GM12892 (cell line): ENCODE measurements around the gene WDR90.
"Not testable (repeated sequence)": the region's sequence is repeated elsewhere in the genome, so short reads cannot be mapped to it uniquely, and the experiment has no call there.

ENCODE experiments used
- DNase-seq: peaks from one replicate; pipeline ENCODE4 v3.0.0; 2011; ENCODE audit not compliant: insufficient read length
- FAIRE-seq: peaks from 2 replicates; lab custom pipeline; 2011; peaks lifted over from hg19 to GRCh38; lab: Jason Lieb, UNC
- POLR2A ChIP-seq: IDR thresholded peaks from 2 replicates; pipeline ENCODE4 v1.6.1; 2011; ENCODE audit warnings: low read depth, low read length, control low read depth
- POLR2AphosphoS5 ChIP-seq: IDR thresholded peaks from 2 replicates; pipeline ENCODE4 v1.6.1; 2011; ENCODE audit warnings: low read depth, low read length, control low read depth
- TAF1 ChIP-seq: IDR thresholded peaks from 2 replicates; pipeline ENCODE4 v1.6.1; 2011; ENCODE audit warnings: low read depth, mild to moderate bottlenecking, control low read depth, low read length, borderline replicate concordance

WDR90 gene

GRCh38 chr16:711548-712320 lies 62.6 kb downstream of the WDR90 start:
- TF ChIP-seq POLR2A (no peak), TAF1 (no peak), POLR2AphosphoS5 (no peak)
- DNase-seq: peak; percentile 98
- peak; percentile 90 for FAIRE-seq

DNA sequence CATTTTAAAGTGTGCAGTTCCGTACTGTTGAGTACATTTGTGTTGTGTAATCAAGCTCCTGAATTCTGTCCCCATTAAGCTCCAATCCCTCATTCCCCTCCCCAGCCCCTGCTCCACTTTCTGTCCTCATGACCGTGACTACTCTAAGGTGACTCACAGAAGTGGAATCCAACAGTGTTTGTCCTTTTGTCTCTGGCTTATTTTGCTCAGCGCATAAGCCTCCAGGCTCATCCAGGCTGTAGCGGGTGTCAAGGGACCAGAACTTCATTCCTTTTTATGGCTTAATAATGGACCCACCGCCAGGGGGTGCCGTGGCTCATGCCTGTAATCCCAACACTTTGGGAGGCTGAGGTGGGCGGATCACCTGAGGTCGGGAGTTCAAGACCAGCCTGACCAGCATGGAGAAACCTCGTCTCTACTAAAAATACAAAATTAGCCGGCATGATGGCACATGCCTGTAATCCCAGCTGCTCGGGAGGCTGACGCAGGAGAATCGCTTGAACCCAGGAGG lies 63.6 kb downstream of the WDR90 start:
- not testable (repeated sequence) for DNase-seq, FAIRE-seq

- no peak for DNase-seq
Measured at GRCh38 chr16:714079-714478, 64.9 kb downstream of the WDR90 start.

DNA sequence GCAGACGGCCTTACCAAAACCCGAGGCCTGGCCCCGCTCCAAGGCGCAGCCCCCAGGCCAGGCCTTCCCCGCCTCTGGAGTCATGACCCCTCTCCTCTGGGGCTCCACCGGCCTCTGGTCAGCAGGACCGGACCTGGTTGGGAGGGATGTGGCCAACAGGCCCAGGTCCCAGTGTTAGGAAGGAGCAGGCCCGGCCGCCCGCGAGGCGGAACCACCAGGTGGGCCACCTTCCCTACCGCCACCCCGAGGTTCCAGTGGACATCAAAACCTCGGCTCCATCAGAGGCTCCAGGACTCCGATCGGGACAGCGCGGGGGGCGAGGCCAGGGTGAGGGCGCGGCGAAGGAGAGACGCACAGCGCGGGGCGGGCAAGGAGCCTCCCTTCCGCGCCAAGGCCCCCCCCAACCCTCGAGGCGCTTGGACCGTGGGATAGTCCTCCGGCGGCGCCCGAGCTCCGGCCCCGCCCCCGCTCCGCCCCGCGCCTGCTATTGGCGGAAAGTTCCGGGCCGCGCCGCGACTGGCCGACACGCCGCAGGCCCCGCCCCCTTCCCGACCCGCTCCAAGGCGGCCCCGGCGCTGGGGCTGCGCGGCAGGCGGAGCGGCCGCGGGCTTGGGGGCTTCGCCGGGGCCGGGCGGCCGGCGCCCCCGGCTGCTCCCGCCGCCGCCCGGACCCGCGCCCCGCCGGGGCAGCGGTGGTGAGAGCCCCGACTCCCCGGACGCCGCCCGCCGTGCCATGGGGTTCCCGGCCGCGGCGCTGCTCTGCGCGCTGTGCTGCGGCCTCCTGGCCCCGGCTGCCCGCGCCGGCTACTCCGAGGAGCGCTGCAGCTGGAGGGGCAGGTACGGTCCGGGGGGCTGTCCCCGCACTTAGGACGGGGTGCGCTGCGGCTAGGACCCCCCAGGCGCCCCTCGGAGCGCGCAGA lies 65.7 kb downstream of the WDR90 start, which contains the start of gene METRN:
METRN (plus strand) TSS at position 561 of the 919 bp plus-strand sequence; CDS start at position 733, 172 bp downstream.
- TF ChIP-seq POLR2AphosphoS5: no peak
- no peak for TF ChIP-seq POLR2A
- no peak for TF ChIP-seq TAF1
- FAIRE-seq: peak; percentile 85
- peak; percentile 96 for DNase-seq

More at GRCh38 chr16:714079-714478, 64.9 kb downstream of the WDR90 start:
- FAIRE-seq: no peak
- no peak for TF ChIP-seq POLR2A
- TF ChIP-seq POLR2AphosphoS5: no peak
- TF ChIP-seq TAF1: no peak

DNA sequence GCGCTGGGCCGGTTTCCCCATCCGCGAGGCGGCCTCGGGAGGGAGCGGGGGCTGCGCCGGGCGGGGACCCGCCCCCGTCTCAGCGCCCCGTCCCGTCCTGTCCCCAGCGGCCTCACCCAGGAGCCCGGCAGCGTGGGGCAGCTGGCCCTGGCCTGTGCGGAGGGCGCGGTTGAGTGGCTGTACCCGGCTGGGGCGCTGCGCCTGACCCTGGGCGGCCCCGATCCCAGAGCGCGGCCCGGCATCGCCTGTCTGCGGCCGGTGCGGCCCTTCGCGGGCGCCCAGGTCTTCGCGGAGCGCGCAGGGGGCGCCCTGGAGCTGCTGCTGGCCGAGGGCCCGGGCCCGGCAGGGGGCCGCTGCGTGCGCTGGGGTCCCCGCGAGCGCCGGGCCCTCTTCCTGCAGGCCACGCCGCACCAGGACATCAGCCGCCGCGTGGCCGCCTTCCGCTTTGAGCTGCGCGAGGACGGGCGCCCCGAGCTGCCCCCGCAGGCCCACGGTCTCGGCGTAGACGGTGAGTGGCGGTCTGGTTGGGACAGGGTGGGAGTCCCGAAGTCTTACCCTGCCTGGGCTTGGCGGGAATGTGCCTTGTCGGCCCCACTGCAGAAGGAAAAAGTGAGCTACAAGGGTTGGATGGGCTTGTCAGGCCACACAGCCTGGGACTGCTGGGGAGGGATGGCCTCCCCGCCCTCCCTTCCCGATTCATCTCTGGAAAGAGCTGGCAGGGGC lies 66.5 kb downstream of the WDR90 start:
- no peak for FAIRE-seq
- DNase-seq: no peak
- TF ChIP-seq POLR2A (no peak), TAF1 (no peak), POLR2AphosphoS5 (no peak)

DNA sequence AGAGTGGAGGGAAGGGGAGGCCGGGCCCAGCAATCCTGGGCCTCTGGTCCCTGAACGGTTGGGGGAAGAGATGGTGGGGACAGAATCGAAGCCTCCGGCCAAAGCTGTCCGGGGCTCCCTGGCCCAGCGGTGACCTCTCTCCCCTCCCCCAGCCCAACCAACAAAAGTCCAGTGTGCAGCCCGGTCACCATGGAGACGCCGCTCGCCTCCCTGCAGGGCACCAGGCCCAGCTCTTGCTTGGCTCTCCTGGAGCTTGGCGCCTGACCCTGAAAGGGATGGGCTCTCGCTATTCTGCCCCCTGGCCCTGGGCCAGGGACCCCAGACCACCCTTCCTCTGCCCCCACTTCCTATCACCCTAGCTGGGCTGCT lies 67.0 kb downstream of the WDR90 start:
- no peak for DNase-seq
- TF ChIP-seq TAF1 (no peak), POLR2A (no peak), POLR2AphosphoS5 (no peak)
- no peak for FAIRE-seq

DNA sequence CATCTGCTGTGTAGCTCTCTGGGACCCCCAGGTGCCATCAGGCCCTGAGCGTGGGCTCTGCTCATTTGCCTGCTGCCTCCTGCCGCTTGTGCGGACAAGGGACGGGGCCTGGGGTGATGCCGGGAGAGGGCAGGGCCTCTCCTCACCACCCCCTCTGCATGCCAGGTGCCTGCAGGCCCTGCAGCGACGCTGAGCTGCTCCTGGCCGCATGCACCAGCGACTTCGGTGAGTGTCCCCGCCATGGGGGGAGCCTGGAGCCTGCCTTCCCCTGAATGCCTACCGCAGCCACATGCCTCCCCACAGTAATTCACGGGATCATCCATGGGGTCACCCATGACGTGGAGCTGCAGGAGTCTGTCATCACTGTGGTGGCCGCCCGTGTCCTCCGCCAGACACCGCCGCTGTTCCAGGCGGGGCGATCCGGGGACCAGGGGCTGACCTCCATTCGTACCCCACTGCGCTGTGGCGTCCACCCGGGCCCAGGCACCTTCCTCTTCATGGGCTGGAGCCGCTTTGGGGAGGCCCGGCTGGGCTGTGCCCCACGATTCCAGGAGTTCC lies 67.7 kb downstream of the WDR90 start:
- DNase-seq (no peak), FAIRE-seq (no peak)
- TF ChIP-seq POLR2A (no peak), POLR2AphosphoS5 (no peak), TAF1 (no peak)
